Measurements from ENCODE around the gene WBP4. TPM values are rescaled to one million over a fixed set of nuclear protein-coding genes. Genes with fewer than 3 reads are reported as not detected.
"Not testable (repeated sequence)": the region's sequence is repeated elsewhere in the genome, so short reads cannot be mapped to it uniquely, and the experiment has no call there.

Gene WBP4
- polyA plus RNA-seq, 2 donors: 7.8 to 9.5 TPM

DNA sequence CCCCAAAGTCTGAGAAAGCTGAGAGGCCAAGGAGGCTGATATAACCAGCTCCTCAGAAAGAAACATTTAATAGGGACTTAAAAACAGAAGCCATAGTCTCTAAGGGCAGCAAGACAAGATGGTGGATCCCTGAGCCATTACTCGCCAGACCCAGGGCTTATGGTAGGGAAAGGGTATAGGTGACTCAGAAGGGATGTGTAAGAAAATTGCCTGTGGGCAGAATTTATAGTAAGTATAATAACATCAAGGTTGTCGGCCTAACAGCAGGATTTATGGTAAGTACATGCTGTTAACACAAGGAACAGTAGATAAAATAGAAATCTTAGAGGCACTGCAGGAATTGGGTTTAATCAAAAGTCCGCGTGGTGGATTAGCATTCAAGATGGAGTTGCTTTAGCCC, 56.6 kb downstream of the WBP4 start:
- Histone ChIP-seq H3K4me3 (ENCODE audit: low read depth in 1 of 2, low read length in 2 of 2) (no peak overlapping the region), H3K4me1 (ENCODE audit: control insufficient read depth in 2 of 2, insufficient read depth in 2 of 2, low read length in 1 of 2) (no peaks in the 10 kb centered on the region), H3K27ac (ENCODE audit: low read depth in 2 of 2, low read length in 1 of 2) (no peak overlapping the region), H3K36me3 (ENCODE audit: control insufficient read depth in 2 of 2, insufficient read depth in 2 of 2, low read length in 1 of 2) (no peaks in the 10 kb centered on the region), H3K27me3 (ENCODE audit: control insufficient read depth in 1 of 2, insufficient read depth in 2 of 2, low read length in 2 of 2) (no peaks in the 10 kb centered on the region), H3K9me3 (ENCODE audit: control insufficient read depth in 2 of 2, insufficient read depth in 1 of 2, low read depth in 1 of 2, low read length in 1 of 2) (no peaks in the 10 kb centered on the region)
- 79 to 82% methylated on average over 4 of the region's 4 CpGs for WGBS, 2 donors

DNA sequence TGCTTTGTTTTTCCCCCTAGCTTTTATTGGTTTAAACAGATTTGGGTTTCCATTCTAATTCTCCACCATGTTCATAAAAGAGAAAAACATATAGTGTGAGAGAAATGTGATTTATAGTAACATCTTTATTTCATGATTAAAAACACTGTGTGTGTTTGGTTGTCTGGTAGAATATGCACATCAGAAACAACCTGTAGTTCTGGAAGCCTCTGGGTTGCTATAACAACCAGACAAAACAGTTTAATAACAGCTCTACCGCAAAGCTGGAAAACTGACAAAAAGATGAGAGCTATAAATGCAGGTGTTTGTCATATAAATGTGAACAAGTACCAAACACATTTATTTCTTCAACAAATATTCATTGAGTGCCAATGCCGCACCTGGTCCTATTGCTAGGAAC, 61.5 kb downstream of the WBP4 start:
- Histone ChIP-seq H3K9me3 (ENCODE audit: control insufficient read depth in 2 of 2, insufficient read depth in 1 of 2, low read depth in 1 of 2, low read length in 1 of 2) (no peaks in the 10 kb centered on the region), H3K27ac (ENCODE audit: low read depth in 2 of 2, low read length in 1 of 2) (no peak overlapping the region), H3K27me3 (ENCODE audit: control insufficient read depth in 1 of 2, insufficient read depth in 2 of 2, low read length in 2 of 2) (no peaks in the 10 kb centered on the region), H3K4me1 (ENCODE audit: control insufficient read depth in 2 of 2, insufficient read depth in 2 of 2, low read length in 1 of 2) (no peaks in the 10 kb centered on the region), H3K4me3 (ENCODE audit: low read depth in 1 of 2, low read length in 2 of 2) (no peak overlapping the region), H3K36me3 (ENCODE audit: control insufficient read depth in 2 of 2, insufficient read depth in 2 of 2, low read length in 1 of 2) (no peaks in the 10 kb centered on the region)
- WGBS, 2 donors: 43 to 47% methylated on average over 2 of the region's 2 CpGs

DNA sequence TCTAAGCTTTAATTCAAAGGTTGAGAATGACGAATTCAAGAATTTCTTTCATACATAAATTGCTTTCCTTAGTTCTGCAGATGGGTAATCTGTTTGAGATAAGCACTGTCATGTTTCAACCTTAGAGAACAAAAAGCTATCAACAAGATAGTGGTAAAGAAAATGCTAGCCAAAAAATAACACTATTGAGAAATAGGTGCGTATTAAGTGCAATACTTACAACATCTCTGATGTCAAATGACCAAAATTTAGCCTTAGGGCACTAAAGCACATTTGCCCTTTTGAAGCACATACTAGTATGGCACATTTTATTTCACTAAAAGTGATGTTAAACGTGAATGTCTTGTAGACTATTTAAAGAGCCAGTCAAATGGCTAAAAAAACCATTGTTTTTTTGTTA, 66.4 kb downstream of the WBP4 start:
- H3K4me3 ChIP-seq (ENCODE audit: low read depth in 1 of 2, low read length in 2 of 2): no peak overlapping the region
- H3K27ac ChIP-seq (ENCODE audit: low read depth in 2 of 2, low read length in 1 of 2): no peak overlapping the region
- no peaks in the 10 kb centered on the region for H3K9me3 ChIP-seq (ENCODE audit: control insufficient read depth in 2 of 2, insufficient read depth in 1 of 2, low read depth in 1 of 2, low read length in 1 of 2)
- no peaks in the 10 kb centered on the region for H3K27me3 ChIP-seq (ENCODE audit: control insufficient read depth in 1 of 2, insufficient read depth in 2 of 2, low read length in 2 of 2)
- H3K36me3 ChIP-seq (ENCODE audit: control insufficient read depth in 2 of 2, insufficient read depth in 2 of 2, low read length in 1 of 2): no peaks in the 10 kb centered on the region
- WGBS, 2 donors: 70 to 85% methylated on average over 3 of the region's 3 CpGs
- H3K4me1 ChIP-seq (ENCODE audit: control insufficient read depth in 2 of 2, insufficient read depth in 2 of 2, low read length in 1 of 2): peaks cover 0 to 10% of the 10 kb centered on the region in 2 donors

DNA sequence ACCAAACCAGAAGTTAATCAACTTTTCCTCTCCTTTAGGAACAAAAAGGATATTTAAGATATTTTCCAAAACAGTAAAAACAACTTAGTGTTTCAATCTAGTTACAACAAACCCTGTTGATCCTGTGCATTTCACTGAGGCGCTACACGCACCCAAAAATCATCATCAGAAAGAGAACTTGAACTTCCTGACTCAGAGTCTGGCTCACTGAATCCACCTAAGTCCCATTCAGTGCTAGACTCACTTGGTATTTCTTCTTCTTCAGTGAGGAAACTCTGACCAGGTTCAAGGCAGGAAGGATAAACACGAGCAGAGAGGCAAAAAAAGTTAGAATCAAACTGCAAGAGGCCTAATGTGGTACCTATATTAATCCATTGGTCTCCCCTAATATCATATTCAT, 69.0 kb downstream of the WBP4 start:
- no peaks in the 10 kb centered on the region for H3K9me3 ChIP-seq (ENCODE audit: control insufficient read depth in 2 of 2, insufficient read depth in 1 of 2, low read depth in 1 of 2, low read length in 1 of 2)
- H3K4me3 ChIP-seq (ENCODE audit: low read depth in 1 of 2, low read length in 2 of 2): no peak overlapping the region
- peaks cover 0 to 10% of the 10 kb centered on the region in 2 donors for H3K4me1 ChIP-seq (ENCODE audit: control insufficient read depth in 2 of 2, insufficient read depth in 2 of 2, low read length in 1 of 2)
- no peak overlapping the region for H3K27ac ChIP-seq (ENCODE audit: low read depth in 2 of 2, low read length in 1 of 2)
- H3K36me3 ChIP-seq (ENCODE audit: control insufficient read depth in 2 of 2, insufficient read depth in 2 of 2, low read length in 1 of 2): no peaks in the 10 kb centered on the region
- WGBS, 2 donors: 74 to 77% methylated on average over 3 of the region's 3 CpGs
- no peaks in the 10 kb centered on the region for H3K27me3 ChIP-seq (ENCODE audit: control insufficient read depth in 1 of 2, insufficient read depth in 2 of 2, low read length in 2 of 2)

DNA sequence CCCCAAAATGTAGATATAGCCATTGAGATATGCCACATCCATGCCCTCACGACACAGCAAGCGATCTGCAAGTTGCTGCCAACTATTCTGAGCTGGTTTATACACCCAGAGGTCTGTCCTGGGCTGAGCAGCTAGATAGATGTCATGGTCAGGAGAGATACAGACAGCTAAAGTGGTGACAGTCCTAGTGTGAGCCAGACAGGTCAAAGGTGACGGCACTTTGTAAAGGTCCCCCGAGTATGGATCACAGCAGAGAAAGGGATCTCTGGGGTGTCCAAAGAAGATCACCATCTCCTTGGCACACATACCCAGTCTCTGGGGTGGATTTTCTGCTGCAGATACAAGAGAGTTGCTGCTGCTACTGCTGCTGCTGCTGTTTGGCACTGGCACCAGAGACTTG, 69.9 kb downstream of the WBP4 start:
- H3K9me3 ChIP-seq (ENCODE audit: control insufficient read depth in 2 of 2, insufficient read depth in 1 of 2, low read depth in 1 of 2, low read length in 1 of 2); H3K27ac ChIP-seq (ENCODE audit: low read depth in 2 of 2, low read length in 1 of 2); H3K4me3 ChIP-seq (ENCODE audit: low read depth in 1 of 2, low read length in 2 of 2); H3K36me3 ChIP-seq (ENCODE audit: control insufficient read depth in 2 of 2, insufficient read depth in 2 of 2, low read length in 1 of 2); H3K27me3 ChIP-seq (ENCODE audit: control insufficient read depth in 1 of 2, insufficient read depth in 2 of 2, low read length in 2 of 2): not testable (repeated sequence)
- H3K4me1 ChIP-seq (ENCODE audit: control insufficient read depth in 2 of 2, insufficient read depth in 2 of 2, low read length in 1 of 2): peaks cover 0 to 10% of the 10 kb centered on the region in 2 donors
- WGBS, 2 donors: 90 to 92% methylated on average over 4 of the region's 4 CpGs

DNA sequence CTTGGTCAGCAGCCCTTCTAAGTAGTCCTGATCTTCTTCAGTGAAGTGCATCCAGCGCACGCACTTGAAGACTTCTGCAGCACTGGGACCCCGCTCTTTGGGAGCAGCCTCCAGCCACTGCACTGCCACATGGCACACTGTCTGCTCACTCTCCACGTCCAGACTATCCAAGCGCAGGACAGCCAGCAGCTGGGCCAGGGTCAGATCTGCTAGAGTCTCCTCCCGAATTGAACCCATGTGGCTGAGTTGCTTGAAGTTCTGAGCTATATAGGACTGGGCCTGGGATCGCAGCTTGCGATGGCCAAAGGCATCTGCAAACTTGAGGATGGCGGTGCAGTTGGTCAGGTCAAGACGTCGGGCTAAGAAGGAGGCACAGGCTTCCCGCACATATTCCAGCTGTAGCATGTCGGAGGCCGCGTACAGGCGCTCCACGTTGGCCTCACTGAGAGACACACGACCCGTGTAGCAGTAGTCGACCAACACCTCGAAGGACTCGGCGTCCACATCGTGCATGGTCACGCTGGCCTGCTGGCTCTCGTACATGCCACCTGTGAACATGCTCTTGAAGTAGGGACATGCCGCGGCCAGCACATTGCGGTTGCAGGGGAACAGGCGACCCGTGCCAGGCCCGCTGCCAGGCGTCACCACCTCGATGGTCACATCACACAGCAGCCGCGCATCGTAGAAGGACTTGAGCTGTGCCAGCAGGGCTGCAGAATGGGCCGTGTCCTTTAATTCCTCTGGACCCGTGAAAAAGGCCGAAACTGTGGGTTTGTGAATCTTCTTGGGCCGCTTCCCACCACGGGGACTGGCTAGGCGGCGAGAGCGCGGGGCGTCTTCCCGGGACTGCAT, 70.6 kb downstream of the WBP4 start:
- Histone ChIP-seq H3K4me3 (ENCODE audit: low read depth in 1 of 2, low read length in 2 of 2) (peak overlapping the region; percentile 74 to 76), H3K4me1 (ENCODE audit: control insufficient read depth in 2 of 2, insufficient read depth in 2 of 2, low read length in 1 of 2) (peaks cover 0 to 10% of the 10 kb centered on the region in 2 donors), H3K27ac (ENCODE audit: low read depth in 2 of 2, low read length in 1 of 2) (peak overlapping the region; percentile 82)
- H3K36me3 ChIP-seq (ENCODE audit: control insufficient read depth in 2 of 2, insufficient read depth in 2 of 2, low read length in 1 of 2); H3K9me3 ChIP-seq (ENCODE audit: control insufficient read depth in 2 of 2, insufficient read depth in 1 of 2, low read depth in 1 of 2, low read length in 1 of 2); H3K27me3 ChIP-seq (ENCODE audit: control insufficient read depth in 1 of 2, insufficient read depth in 2 of 2, low read length in 2 of 2): not testable (repeated sequence)
- 26 to 27% methylated on average over 48 of the region's 48 CpGs for WGBS, 2 donors

DNA sequence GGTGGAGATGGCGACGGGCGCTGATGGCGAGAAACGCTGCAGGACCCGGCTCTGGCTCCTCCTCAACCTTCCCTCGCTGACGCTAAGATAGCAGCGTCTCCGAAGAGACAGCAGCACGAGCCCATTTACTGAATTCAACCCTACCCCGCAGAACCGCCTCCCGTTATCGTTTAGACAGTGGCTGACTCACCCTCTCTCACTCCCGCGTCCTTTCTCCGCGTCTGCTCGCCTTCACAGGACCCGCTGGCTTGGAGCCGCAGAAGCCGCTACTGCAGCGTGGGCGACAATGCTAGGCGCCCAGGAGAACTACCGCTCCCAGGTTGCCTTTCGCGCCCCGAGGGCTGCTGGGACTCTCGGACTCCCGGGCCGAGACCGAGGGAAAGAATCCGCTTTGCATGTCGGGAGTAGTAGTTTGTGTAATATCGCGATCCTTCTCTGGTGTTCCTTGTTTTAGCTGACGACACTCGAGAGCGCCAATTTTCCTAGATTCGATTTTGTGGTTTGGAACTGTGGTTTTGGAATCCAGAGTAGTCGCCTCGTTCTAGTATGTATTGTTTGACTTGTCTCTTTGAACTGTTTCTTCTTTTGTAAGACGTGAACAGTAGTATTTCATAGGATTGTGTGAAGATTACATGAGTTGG, 71.3 kb downstream of the WBP4 start, which contains the start of gene KBTBD6:
KBTBD6 (minus strand) TSS at position 291 of the 641 bp plus-strand sequence. CDS start 291 bp downstream, outside the sequence.
- WGBS, 2 donors: 0 to 1% methylated on average over 45 of the region's 45 CpGs
- Histone ChIP-seq H3K4me3 (ENCODE audit: low read depth in 1 of 2, low read length in 2 of 2) (peak within 1 kb of the TSS; percentile 74 to 76), H3K9me3 (ENCODE audit: control insufficient read depth in 2 of 2, insufficient read depth in 1 of 2, low read depth in 1 of 2, low read length in 1 of 2) (no peaks in the 10 kb centered on the region), H3K27me3 (ENCODE audit: control insufficient read depth in 1 of 2, insufficient read depth in 2 of 2, low read length in 2 of 2) (no peaks in the 10 kb centered on the region), H3K36me3 (ENCODE audit: control insufficient read depth in 2 of 2, insufficient read depth in 2 of 2, low read length in 1 of 2) (no peaks in the 10 kb centered on the region), H3K4me1 (ENCODE audit: control insufficient read depth in 2 of 2, insufficient read depth in 2 of 2, low read length in 1 of 2) (peaks cover 0 to 10% of the 10 kb centered on the region in 2 donors), H3K27ac (ENCODE audit: low read depth in 2 of 2, low read length in 1 of 2) (peak within 1 kb of the TSS; percentile 82)

Other genes with a start within 250 kb of the WBP4 start
- 10 to 100 TPM; 12.1 to 34.0 TPM for gene ELF1, start 42.2 kb upstream of the WBP4 start, polyA plus RNA-seq
- 1 to 10 TPM; 1.2 to 1.5 TPM for gene KBTBD6, start 71.3 kb downstream of the WBP4 start, polyA plus RNA-seq
- 1 to 10 TPM; 1.4 to 1.8 TPM for gene KBTBD7, start 133.1 kb downstream of the WBP4 start, polyA plus RNA-seq
- 10 to 100 TPM in 1 of 2 donors, 1 to 10 TPM in 1; 7.7 to 13.7 TPM for gene MTRF1, start 202.1 kb downstream of the WBP4 start, polyA plus RNA-seq
- 1 to 10 TPM; 6.6 to 9.3 TPM for gene NAA16, start 249.8 kb downstream of the WBP4 start, polyA plus RNA-seq

All from esophagus (tissue), 2 donors.